K562 (cell line): ENCODE measurements around the gene PRR19.

Experiments
- ASH1L ChIP-seq: fragments of 450-650 bp; IDR thresholded peaks from 2 replicates; pipeline ENCODE4 v1.6.1; 2018; ENCODE audit warnings: borderline replicate concordance, mild to moderate bottlenecking, low read depth; ENCODE audit not compliant: partially characterized antibody
- CREBBP ChIP-seq: IDR thresholded peaks from one replicate; pipeline ENCODE4 v1.6.1; 2012; ENCODE audit warnings: low read depth, mild to moderate bottlenecking, control low read depth, inconsistent platforms, low read length
- FOXM1 ChIP-seq, 2 experiments: fragments of 450-650 bp in 1 of 2; sonication (generic) in 1 of 2; formaldehyde crosslinking in 1 of 2; IDR thresholded peaks; 2 replicates each; pipeline versions ENCODE4 v1.6.1 to v1.9.0; 2017 to 2022; ENCODE audit warnings: low read depth in 2 of 2, mild to moderate bottlenecking in 2 of 2, missing genetic modification reagents in 1 of 2, moderate library complexity in 1 of 2
- OTX1 ChIP-seq: fragments of 450-650 bp; formaldehyde crosslinking; IDR thresholded peaks from 2 replicates; pipeline ENCODE4 v1.4.0; 2022; ENCODE audit warnings: mild to moderate bottlenecking
- PHF20 ChIP-seq: fragments of 450-650 bp; IDR thresholded peaks from 2 replicates; pipeline ENCODE4 v1.6.1; 2018; ENCODE audit not compliant: partially characterized antibody
- RBM15 ChIP-seq: fragments of 200-400 bp; formaldehyde crosslinking; IDR thresholded peaks from 2 replicates; pipeline ENCODE4 v1.6.1; 2018; ENCODE audit warnings: mild to moderate bottlenecking, low read length, moderate library complexity; ENCODE audit not compliant: insufficient read depth
- SMC3 ChIP-seq: conservative IDR thresholded peaks from 2 replicates; pipeline ENCODE4 v1.6.1; 2011; ENCODE audit warnings: low read depth, low read length, improper control_type of control experiment; ENCODE audit not compliant: insufficient read depth
- ZNF121 ChIP-seq: sonication (generic); formaldehyde crosslinking; conservative IDR thresholded peaks from 2 replicates; pipeline ENCODE4 v1.8.0; 2022; ENCODE audit warnings: missing genetic modification reagents
- ZNF24 ChIP-seq: fragments of 450-650 bp; IDR thresholded peaks from 2 replicates; pipeline ENCODE4 v1.6.1; 2016
- TF ChIP-seq, protein P1 (sequence below): fragments of 250-450 bp; sonication (Bioruptor Pico); IDR thresholded peaks from 2 replicates; pipeline ENCODE4 v1.5.0; 2020; ENCODE audit warnings: mild to moderate bottlenecking, borderline replicate concordance
- TF ChIP-seq, protein P2 (sequence below), 3 experiments: IDR thresholded peaks in 2 of 3; conservative IDR thresholded peaks in 1 of 3; 2 replicates each; pipeline ENCODE4 v1.5.1; 2011 to 2012; ENCODE audit warnings: low read length in 3 of 3, mild to moderate bottlenecking in 3 of 3, control low read depth in 2 of 3, improper control_type of control experiment in 1 of 3, inconsistent platforms in 1 of 3, low read depth in 1 of 3, mixed read lengths in 1 of 3, moderate library complexity in 1 of 3; ENCODE audit not compliant: insufficient read depth in 2 of 3
- TF ChIP-seq, protein P3 (sequence below): sonication (generic); formaldehyde crosslinking; IDR thresholded peaks from 2 replicates; pipeline ENCODE4 v1.8.1; 2022; ENCODE audit warnings: missing genetic modification reagents

DNA sequence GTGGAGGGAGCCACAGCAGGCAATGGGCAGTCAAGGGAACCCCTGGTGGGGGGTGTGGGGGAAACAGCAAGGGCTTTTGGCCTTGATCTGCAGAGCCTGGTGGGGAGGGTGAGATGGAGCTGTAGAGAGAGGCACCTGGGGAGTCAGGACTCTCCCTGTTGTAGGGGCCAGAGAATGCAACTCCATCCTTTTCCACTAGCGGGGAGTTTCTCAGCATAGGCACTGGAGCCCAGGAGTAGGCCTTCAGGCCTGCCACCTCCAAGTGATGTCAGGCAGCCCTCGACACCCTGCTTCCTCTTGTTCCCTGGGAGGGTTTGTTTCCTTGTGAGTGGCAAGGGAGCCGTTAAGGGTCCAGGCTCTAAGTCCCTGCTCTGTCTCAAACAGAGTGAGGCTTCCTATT lies 48.5 kb downstream of the PRR19 start:
- TF ChIP-seq, protein P1, sequence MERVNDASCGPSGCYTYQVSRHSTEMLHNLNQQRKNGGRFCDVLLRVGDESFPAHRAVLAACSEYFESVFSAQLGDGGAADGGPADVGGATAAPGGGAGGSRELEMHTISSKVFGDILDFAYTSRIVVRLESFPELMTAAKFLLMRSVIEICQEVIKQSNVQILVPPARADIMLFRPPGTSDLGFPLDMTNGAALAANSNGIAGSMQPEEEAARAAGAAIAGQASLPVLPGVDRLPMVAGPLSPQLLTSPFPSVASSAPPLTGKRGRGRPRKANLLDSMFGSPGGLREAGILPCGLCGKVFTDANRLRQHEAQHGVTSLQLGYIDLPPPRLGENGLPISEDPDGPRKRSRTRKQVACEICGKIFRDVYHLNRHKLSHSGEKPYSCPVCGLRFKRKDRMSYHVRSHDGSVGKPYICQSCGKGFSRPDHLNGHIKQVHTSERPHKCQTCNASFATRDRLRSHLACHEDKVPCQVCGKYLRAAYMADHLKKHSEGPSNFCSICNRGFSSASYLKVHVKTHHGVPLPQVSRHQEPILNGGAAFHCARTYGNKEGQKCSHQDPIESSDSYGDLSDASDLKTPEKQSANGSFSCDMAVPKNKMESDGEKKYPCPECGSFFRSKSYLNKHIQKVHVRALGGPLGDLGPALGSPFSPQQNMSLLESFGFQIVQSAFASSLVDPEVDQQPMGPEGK, result no peak
- no peak for TF ChIP-seq ZNF24
- no peak for TF ChIP-seq RBM15
- TF ChIP-seq FOXM1 (IDR thresholded peaks at IDR 0.05; ENCODE audit: low read depth), result no peak
- no peak for TF ChIP-seq FOXM1 (CRISPR knock-in tag; IDR thresholded peaks at IDR 0.05; ENCODE audit: low read depth)
- no peak for TF ChIP-seq ASH1L
- TF ChIP-seq CREBBP, result no peak
- TF ChIP-seq, protein P2, sequence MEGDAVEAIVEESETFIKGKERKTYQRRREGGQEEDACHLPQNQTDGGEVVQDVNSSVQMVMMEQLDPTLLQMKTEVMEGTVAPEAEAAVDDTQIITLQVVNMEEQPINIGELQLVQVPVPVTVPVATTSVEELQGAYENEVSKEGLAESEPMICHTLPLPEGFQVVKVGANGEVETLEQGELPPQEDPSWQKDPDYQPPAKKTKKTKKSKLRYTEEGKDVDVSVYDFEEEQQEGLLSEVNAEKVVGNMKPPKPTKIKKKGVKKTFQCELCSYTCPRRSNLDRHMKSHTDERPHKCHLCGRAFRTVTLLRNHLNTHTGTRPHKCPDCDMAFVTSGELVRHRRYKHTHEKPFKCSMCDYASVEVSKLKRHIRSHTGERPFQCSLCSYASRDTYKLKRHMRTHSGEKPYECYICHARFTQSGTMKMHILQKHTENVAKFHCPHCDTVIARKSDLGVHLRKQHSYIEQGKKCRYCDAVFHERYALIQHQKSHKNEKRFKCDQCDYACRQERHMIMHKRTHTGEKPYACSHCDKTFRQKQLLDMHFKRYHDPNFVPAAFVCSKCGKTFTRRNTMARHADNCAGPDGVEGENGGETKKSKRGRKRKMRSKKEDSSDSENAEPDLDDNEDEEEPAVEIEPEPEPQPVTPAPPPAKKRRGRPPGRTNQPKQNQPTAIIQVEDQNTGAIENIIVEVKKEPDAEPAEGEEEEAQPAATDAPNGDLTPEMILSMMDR (IDR thresholded peaks at IDR 0.05 in 2 of 3, conservative IDR thresholded peaks at IDR 0.05 in 1 of 3; ENCODE audit: insufficient read depth in 2 of 3, low read depth in 1 of 3, low read length in 3 of 3), result no peak
- TF ChIP-seq PHF20, result no peak
- TF ChIP-seq ZNF121 (CRISPR knock-in tag), result no peak
- TF ChIP-seq, protein P3, sequence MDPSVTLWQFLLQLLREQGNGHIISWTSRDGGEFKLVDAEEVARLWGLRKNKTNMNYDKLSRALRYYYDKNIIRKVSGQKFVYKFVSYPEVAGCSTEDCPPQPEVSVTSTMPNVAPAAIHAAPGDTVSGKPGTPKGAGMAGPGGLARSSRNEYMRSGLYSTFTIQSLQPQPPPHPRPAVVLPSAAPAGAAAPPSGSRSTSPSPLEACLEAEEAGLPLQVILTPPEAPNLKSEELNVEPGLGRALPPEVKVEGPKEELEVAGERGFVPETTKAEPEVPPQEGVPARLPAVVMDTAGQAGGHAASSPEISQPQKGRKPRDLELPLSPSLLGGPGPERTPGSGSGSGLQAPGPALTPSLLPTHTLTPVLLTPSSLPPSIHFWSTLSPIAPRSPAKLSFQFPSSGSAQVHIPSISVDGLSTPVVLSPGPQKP (CRISPR knock-in tag), result no peak
- no peak for TF ChIP-seq SMC3
- no peak for TF ChIP-seq OTX1
